Stimulated activated CD4-positive, alpha-beta T cell treated with anti-CD3 and anti-CD28 coated beads, Interleukin-15, amount 100 ng/mL, for 1 hour (primary cell): ENCODE measurements around the gene TCF4.

ENCODE experiments used
- DNase-seq, 2 donors: peaks; one replicate each; pipeline ENCODE4 v3.0.0-alpha.2; 2020; ENCODE audit warnings: low read depth in 1 of 2, low spot score in 1 of 2

The TCF4 gene

GRCh38 chr18:55268151-55268601 lies 319.8 kb downstream of the TCF4 start:
- no peak for DNase-seq

GRCh38 chr18:55266981-55267380 lies 321.0 kb downstream of the TCF4 start:
- DNase-seq: no peak

GRCh38 chr18:55265984-55266383 lies 322.0 kb downstream of the TCF4 start:
- no peak for DNase-seq

- DNase-seq: no peak
Measured at GRCh38 chr18:55265130-55265675, 322.8 kb downstream of the TCF4 start.

- DNase-seq: no peak
Measured at GRCh38 chr18:55264108-55264507, 323.9 kb downstream of the TCF4 start.

GRCh38 chr18:55262021-55262560 lies 325.9 kb downstream of the TCF4 start:
- DNase-seq: no peak

- no peak for DNase-seq
Measured at GRCh38 chr18:55261253-55261652, 326.7 kb downstream of the TCF4 start.

GRCh38 chr18:55258088-55258487 lies 329.9 kb downstream of the TCF4 start:
- no peak for DNase-seq

- DNase-seq: no peak
Measured at GRCh38 chr18:55256929-55257289, 331.1 kb downstream of the TCF4 start.

GRCh38 chr18:55256226-55256928 lies 331.6 kb downstream of the TCF4 start:
- DNase-seq: no peak

GRCh38 chr18:55253814-55254213 lies 334.2 kb downstream of the TCF4 start:
- no peak for DNase-seq

GRCh38 chr18:55252901-55253300 lies 335.1 kb downstream of the TCF4 start:
- DNase-seq: no peak

GRCh38 chr18:55252053-55252675 lies 335.8 kb downstream of the TCF4 start:
- no peak for DNase-seq

- no peak for DNase-seq
Measured at GRCh38 chr18:55251254-55251971, 336.6 kb downstream of the TCF4 start.

- DNase-seq: no peak
Measured at GRCh38 chr18:55250768-55251173, 337.2 kb downstream of the TCF4 start.

- DNase-seq: no peak
Measured at GRCh38 chr18:55249550-55249949, 338.4 kb downstream of the TCF4 start.

GRCh38 chr18:55248495-55248894 lies 339.5 kb downstream of the TCF4 start:
- DNase-seq: no peak

GRCh38 chr18:55247032-55247431 lies 341.0 kb downstream of the TCF4 start:
- DNase-seq: no peak

GRCh38 chr18:55246278-55246677 lies 341.7 kb downstream of the TCF4 start:
- no peak for DNase-seq

GRCh38 chr18:55245211-55245614 lies 342.8 kb downstream of the TCF4 start:
- no peak for DNase-seq

GRCh38 chr18:55244546-55244945 lies 343.4 kb downstream of the TCF4 start:
- DNase-seq: no peak

GRCh38 chr18:55243857-55244256 lies 344.1 kb downstream of the TCF4 start:
- no peak for DNase-seq
